Keratinocyte (primary cell): Measurements from ENCODE around the gene SGMS2.

Experiments used
- CTCF ChIP-seq, 3 experiments: IDR thresholded peaks in 1 of 3; conservative IDR thresholded peaks in 1 of 3; optimal IDR thresholded peaks in 1 of 3; 2 replicates in 2 of 3; 3 replicates in 1 of 3; pipeline versions ENCODE3 to v1.5.1; 2011; ENCODE audit warnings: low read length in 3 of 3, mild to moderate bottlenecking in 3 of 3, moderate library complexity in 2 of 3, control low read depth in 1 of 3, inconsistent platforms in 1 of 3; ENCODE audit not compliant: insufficient read depth in 2 of 3; ENCODE audit errors: extremely low read depth in 1 of 3
- EZH2 ChIP-seq: IDR thresholded peaks from one replicate; pipeline ENCODE4 v1.6.1; 2012; ENCODE audit warnings: inconsistent platforms, mild to moderate bottlenecking, low read length, moderate library complexity

GRCh38 chr4:107818301-107818910, 6.3 kb upstream of the SGMS2 start:
- no peak for TF ChIP-seq CTCF (optimal IDR thresholded peaks at IDR 0.05 in 1 of 3, IDR thresholded peaks at IDR 0.05 in 1 of 3, conservative IDR thresholded peaks at IDR 0.05 in 1 of 3; ENCODE audit: extremely low read depth in 1 of 3, insufficient read depth in 2 of 3, low read length in 3 of 3)
- no peak for TF ChIP-seq EZH2
